ENCODE results near the gene FOXK2.

The FOXK2 gene

DNA sequence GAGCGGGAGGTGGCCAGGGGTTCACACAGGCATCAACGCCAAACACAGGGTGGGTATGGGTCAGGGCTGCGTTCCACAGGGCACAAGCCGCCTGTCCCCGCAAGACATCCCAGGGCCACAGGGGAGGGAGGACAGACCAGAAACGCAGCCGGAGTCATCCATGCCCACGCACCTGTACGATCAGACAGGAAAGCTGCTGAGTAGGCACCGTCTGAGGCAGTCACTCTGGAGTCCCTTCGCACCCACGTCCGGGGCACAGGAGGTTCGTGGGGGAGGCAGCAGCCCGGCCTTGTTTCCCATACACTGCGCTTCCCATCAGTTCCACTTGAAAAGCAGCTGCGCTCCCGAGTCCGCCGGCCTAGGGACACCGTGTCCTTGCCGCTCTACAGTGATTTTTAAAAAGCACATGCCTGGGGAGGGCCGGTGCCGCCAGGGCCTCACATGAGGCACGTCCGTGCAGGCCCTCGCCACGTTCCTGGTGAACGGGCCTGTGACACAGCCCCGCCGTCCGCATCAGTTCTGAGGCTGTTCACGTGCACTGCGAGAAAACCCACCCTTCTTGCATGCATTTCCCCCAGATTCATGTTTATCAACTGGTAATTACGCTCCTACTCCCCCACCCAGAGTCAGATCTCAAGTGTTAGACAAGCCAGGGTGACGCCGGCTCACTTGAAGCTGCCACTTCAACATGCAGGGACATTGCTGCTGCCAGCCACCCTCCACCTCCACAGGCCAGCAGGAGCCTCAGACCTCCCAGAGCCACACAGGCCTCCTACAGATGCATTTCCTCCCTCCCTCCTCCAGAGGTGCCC lies 94.0 kb downstream of the FOXK2 start:
- DNase-seq = no peak

DNA sequence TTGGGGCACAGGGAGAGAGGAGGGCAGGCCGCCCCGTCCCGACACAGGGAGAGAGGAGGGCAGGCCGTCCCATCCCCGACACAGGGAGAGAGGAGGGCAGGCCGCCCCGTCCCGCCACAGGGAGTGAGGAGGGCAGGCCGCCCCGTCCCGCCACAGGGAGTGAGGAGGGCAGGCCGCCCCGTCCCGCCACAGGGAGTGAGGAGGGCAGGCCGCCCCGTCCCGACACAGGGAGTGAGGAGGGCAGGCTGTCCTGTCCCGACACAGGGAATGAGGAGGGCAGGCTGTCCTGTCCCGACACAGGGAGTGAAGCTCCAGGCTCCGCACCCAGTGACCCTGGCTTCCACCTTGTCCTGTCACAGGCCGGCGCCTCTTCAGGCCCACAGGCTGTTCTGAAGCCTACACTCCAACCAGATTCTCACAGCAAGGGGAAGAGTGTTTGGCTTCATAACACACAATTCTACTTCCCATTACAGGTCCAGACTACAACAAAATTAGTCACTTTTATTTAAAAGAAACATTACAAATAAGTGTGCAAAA lies 94.6 kb downstream of the FOXK2 start:
- no peak for DNase-seq

DNA sequence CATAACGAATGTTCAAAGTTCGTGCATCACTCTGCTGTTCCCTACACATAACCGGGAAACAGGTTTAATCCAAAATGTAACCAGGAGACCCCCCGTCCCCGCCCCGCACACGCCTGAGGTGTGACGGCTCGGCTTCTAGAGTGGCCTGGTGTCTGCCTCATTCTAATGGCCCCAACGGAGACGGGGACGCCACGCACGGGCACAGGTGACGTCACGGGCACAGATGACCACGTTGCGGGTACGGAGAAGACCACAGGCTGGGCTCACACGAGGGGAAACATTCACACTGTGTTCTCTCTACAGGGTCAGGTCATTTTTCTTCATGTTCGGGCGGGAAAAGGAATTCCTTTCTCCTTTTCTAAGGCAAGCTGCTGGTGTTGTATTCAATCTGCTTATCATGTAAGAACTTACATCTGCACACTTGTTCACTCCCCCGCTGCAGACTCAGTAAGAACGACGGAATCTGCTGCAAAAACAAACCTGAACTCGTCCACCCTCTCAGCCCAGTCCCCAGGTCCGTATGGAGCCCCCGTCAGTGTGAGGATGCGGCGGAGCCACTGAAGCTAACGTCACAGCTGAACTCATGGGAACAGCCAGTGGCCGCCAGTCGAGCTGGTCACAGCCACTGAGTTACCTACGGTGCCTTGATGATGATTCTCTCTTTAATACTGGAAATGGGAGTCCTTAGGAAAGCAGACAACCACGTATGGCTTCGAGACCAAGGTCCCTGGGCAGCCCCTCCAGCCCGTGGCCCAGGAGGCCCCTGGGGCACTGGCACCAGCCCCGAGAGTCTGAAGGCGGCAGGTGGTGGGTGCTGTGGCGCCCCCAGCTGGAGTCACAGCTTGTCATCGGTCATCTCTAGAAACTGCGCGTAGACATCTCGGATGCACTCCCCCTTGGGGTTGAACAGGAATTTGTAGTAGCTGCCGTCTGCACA lies 95.8 kb downstream of the FOXK2 start:
- no peak for DNase-seq

DNA sequence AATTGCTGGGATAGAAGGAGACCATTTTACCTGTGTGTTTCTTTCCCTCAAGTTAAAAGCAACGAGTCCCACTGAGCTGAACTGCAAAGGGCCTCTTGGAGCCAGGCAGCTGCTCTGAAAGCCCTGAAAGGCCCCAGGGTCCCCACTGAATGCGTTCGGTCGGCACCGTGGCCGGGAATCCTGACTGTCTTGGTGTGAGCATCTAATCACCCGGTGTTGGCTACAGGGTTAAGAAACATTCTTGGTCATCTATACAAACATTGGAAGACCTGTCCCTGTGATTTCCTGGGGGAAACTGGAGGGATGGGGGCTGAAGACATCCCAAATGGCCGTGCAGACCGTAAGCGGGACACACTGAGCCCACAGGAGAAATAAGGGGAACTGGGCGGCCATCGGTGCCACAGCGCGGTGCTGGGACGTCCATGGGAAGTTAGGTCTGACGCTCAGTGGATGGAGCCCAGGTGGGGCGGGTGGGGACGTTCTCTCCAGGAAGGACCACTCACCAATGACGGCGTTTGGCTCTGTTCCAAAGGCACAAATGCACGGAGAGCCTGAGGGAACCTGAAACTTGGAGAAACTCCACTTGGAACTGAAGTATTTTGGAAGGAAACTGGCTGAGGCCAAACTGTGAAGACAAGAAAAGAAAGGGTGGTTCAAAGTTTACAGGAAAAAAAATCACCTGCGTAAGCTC lies 96.6 kb downstream of the FOXK2 start:
- no peak for DNase-seq

DNA sequence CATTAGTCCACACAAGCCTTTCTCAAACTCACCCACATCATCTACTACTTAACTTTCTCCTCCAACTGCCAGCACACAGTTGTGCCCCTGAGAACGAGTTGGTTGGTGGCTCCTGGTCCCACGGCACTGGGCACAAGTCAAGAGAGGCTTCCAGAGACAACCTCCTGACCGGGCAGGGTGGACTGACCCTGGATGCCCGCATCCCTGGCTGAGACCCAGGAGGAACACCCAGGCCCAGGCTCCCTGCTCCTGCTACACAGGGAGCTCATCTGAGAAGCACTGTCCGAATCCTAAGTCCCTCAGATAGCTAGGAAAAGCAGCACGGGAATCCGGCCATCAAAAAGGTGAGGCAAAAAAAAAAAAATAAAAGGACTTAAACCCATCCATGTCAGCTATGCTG lies 99.7 kb downstream of the FOXK2 start:
- no peak for DNase-seq

DNA sequence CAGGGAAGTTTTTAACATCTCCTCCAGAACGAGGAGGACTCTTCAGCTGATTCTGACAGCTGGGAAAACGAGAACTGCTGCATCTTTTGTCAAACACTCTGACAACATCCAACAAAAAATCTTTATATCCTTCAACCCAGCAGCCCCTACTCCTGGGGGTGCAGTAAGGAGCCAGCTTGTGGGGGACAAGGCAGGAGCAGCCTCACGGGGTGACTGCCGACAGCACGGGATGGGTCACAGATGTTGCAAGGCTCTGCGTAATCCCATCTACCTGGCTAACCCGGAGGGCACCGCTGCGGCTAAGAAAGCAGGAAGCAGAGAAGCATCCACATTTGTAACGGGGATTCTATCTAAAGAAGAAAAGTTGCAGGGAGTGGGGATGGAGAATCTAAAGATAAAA lies 100.1 kb downstream of the FOXK2 start:
- DNase-seq = no peak

DNA sequence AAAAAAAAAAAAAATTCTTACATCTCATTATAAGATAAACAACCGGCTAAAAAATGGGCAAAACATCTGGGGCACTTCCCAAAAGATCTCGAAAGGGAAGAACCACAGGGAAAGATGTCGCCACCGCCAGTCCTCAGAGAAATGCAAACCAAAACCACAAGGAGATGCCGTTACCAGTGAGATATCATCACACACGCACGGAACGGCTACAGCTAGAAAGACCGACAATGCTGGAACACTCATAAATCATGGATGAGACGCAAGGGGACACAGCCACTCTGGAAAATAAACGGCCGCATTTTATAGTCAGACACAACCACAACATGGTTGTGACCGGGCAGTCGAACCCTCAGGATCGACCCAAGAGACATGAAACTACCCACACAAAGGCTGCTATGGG lies 104.2 kb downstream of the FOXK2 start:
- no peak for DNase-seq

DNA sequence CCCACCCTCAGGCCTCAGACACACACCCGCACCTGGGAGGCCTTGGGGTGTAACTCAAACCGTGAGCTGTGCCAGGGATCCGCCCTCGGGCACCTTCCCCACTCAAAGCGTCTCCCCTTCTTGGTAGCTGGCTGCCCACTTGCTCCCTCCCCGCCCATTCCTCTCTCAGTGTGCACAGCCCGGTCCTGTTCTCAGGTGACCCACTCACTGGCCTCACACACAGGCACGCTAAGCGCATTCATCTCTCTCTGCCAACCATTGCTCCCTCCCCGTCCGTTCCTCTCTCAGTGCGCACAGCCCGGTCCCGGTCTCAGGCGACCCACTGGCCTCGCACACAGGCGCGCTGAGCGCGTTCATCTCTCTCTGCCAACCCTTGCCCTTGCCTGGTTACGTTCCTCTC lies 107.9 kb downstream of the FOXK2 start:
- no peak for DNase-seq

DNA sequence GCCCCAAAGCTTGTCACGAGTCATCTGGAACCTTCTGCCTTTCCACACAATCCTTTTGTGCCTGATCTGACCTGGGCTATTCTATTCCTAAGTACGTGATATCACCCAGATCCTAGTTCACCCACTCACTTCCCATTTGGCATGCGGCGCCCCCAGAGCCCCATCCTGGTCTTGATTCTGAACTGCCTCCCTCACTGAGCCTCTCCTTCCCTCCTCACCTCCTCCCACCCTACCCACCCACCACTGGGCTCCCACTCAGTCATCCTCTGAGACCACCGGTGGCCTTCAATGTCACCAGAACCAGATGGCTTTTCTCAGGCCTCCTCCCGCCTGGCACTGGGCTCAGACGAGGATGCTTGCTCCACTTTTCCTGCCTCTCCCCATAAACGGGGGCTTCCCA lies 110.2 kb downstream of the FOXK2 start:
- DNase-seq = no peak

DNA sequence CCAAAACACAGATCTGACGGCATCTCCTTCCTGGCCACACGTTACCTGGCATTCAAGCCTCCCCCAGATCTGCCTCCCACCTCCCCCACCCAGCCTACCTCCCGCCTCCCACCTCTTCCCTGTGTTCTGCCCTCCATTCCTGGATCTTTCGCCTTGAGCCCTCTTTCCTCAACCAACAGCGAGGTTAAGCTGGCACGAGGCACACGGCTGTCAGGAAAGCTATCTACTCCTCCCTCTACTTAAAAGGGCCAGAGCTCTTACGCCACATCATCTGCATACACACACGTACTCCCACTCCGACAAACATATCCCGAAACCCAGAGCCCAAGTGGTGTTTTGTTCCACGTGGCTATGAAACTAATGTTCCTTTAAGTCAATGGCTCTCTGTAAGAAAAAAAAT lies 110.7 kb downstream of the FOXK2 start:
- DNase-seq = no peak

DNA sequence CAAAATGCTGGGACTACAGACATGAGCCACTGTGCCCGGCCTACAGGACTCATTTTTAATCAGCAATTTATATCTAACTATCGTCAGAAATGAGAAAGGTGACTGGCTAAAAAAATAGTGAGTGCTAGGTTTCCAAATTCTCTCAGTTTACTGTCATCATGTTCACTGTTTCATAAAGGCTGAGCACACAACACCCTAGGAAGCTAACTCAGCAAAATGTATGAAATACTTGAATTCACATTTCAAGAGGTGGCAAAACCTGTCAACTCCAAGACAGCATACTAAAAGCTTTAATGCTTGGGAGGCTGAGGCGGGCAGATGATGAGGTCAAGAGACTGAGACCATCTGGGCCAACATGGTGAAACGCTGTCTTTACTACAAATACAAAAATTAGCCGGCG lies 112.0 kb downstream of the FOXK2 start:
- DNase-seq = no peak

DNA sequence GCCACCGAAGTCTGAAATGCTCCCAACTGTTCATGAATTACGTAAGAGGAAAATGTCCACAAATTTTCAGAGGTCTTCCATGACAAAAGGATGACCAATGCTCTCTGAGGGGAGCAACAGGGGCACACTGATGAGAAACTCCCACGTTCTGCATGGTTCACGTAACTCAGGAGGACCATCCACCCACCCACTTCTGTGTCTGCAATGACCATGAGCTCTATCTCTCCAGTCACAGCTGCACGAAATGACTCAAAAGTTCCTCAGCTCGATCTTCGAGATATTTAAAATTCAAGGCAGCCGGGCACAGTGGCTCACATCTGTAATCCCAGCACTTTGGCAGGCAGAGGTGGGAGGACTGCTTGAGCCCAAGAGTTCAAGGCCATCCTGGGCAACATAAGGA lies 112.9 kb downstream of the FOXK2 start:
- no peak for DNase-seq

DNA sequence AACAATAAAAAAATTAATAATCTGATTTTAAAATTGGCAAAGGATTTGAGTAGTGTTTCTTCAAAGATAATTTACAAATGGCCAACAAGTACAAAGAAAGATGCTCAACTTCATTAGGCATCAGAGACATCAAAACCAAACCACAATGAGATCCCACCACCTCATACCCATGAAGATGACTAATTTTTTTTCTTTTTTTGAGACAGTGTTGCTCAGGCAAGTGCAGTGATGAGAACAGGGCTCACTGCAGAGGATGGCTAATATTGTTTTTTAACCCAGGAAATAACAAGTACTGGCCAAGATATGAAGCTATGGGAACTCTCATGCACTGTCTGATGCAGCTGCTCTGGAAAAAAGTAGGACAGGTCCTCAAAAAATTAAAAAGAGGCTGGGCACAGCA lies 113.8 kb downstream of the FOXK2 start:
- DNase-seq = peak; percentile 42

DNA sequence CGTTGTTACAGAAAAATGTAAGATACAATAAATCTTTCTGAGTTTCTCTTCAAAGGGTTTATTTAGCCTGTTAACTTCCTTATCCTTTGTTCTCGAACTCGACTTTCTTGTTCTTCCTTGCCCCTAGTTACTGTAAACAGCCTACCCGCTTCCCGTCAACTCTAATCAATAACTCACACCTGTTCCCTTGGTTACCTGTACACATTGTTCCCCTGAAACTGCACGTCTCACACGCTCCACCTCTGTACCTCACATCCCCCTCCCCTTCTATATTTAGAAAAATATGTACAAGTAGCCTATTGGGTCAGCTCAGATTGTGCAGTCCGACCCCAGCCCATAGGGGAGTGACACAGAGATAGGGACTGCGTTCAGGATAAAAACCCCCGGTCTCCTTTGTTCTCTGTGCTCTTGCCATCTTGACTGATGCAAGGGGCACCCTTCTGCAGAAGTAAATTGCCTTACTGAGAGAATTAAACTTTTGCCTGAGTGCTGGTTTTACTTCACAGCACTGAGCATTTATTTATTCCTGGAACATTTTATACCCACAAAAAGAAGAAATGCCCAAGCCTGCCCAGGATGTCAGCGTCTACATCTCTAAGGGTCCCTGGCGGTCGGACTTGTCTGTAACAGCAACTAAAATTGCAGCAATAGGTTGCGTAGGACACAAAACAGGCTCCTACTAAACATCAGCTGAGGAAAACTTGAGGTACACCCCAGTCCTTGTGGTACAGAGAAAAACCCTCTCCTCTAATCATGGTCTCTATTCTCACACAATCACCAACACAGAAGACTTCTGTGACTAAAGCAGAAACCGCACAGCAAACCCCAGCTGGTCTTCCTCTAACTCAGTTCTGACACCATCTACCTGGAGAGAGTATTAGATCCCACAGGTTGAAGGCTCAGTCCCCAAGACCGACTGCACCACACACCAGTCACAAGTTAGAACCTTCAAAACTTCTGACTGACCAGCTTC lies 117.4 kb downstream of the FOXK2 start:
- DNase-seq = no peak

DNA sequence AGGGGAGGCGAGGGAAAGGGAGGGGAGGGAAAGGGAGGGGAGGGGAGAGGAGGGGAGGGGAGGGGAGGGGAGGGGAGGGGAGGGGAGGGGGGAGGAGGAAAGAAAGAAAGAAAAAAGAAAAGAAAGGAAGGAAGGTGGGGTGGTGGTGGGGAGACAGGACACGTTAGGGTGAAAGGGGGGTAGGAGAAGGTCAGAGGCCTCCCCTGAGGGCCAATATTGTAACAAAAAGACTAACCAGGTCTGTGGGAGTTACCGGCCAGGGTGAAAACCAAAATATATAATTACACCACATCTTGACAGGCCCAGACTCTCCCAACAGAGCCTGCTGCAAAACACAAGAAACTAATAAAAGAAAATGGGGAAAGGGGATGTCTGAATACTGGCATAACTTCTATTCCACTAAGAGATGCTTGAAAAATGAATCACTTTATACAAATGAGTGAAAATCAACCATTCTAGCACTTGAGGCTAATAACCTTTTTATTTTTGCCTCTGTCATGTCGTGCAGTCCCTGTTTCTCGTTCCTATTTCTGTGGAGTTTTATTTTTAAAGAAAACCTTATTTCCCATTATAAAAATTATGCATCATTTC lies 118.7 kb downstream of the FOXK2 start:
- DNase-seq = no peak

DNA sequence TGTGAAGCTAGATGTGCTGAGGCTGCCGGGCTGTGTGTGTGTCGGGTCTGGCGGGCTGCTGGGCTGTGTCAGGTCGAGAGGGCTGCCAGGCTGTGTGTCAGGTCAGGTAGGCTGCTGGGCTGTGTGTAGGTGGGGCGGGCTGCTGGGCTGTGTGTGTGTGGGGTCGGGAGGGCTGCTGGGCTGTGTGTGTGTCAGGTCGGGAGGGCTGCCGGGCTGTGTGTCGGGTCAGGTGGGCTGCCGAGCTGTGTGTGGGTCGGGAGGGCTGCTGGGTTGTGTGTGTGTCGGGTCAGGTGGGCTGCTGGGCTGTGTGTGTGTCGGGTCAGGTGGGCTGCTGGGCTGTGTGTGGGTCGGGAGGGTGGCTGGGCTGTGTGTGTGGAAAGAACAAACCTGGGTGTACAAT lies 120.1 kb downstream of the FOXK2 start:
- no peak for DNase-seq

DNA sequence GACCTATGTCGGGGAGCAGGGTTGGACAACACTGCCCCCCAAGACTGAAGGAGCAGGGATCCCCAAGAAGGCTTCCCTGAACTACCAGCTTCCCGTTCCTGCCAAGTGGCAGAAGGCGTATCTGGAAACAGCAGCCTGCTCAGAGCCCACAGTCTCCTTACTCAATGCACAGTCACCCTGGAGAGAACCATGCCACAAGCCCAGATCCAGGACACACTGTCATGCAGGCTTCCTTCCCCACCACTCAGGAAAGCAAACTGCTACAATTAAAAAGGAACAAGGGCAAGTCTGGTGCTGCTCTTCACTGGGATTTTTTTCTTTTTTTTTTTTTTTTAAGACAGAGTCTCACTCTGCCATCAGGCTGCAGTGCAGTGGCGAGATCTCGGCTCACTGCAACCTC lies 120.5 kb downstream of the FOXK2 start:
- DNase-seq = no peak

DNA sequence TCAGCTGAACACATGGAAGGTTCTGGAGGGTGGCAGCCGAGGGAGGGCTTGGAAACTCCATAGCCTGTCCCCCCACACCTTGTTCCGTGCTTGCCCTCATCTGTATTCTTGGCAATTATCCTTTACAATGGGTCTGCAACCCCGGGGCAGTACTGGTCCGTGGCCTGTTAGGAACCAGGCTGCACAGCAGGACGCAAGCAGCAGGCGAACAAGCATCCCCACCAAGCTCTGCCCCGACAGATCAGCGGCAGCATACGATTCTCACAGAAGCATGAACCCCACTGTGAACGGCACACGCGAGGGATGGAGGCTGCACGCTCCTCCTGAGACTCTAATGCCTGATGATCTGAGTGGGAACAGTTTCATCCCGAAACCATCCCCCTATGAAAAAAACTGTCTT lies 122.5 kb downstream of the FOXK2 start:
- no peak for DNase-seq

DNA sequence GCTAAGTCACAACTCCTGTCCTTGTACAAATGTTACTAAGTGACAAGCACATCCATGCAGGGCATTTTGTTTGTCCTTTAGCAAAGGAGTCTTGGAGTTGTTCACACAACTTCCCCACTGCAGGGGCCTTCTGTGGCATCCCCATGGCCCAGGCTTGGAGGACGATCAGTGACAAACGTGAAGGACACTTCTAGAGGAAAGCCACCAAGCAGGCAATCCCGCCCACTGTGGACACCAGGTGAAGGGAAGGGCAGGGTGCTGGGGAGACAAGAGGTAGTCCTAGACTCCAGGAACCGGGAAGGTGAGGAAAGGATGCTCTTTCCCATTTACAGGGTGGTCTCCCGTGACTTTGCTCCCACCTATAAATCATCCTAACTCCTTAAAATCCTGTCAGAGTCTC lies 124.6 kb downstream of the FOXK2 start:
- DNase-seq = no peak

DNA sequence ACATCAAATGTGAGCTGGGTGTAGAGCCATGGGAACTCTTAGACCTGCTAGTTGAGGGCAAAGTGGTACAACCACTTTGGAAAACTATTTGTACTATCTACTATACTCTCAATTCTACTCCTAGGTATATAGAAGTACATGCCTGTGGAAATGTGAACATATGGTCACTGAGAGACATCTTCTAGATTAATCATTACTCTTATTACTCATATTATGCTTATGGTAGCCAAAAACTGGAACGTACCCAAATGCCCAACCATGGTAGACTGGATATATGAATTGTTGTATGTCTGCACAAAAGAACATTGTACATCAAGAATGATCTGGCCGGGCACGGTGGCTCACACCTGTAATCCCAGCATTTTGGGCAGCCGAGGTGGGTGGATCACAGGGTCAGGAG lies 126.0 kb downstream of the FOXK2 start:
- DNase-seq = no peak

DNA sequence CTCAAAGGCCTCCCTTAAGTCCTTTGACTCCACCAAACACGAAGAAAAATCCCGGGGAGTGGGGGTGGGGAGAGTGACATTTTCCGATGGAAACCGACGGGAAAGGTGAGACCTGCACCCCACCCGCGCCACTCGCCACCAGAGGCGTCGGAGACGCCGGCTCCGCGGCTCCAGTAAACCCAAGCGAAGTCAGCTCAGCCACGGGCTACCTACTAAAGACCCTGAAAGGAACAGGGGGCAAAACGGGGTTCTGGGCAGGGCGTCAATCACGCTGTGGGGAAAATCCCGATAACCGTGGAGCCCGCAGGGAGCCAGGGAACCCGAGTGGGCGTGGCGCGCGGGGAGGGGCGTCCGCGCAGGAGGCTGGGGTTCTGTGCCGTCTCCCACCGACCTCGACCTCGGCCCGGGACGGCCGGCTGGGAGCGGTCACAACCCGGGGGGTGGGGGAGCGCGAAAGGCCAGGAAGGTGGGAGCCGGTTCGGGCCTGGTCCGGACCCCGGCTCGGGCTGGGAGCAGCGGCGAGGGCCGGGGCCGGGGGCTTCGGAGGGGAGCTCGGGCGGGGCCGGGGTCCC lies 128.1 kb downstream of the FOXK2 start:
- peak; percentile 31 for DNase-seq

Data from activated CD4-positive, alpha-beta T cell treated with anti-CD3 and anti-CD28 coated beads, Interleukin-2, amount 50 U/mL, for 16 hours (primary cell).